ENCODE measurements around the gene GNMT.
A peak's percentile ranks its signal among the peaks of the same experiment; 100 is the strongest.

Gene GNMT

DNA sequence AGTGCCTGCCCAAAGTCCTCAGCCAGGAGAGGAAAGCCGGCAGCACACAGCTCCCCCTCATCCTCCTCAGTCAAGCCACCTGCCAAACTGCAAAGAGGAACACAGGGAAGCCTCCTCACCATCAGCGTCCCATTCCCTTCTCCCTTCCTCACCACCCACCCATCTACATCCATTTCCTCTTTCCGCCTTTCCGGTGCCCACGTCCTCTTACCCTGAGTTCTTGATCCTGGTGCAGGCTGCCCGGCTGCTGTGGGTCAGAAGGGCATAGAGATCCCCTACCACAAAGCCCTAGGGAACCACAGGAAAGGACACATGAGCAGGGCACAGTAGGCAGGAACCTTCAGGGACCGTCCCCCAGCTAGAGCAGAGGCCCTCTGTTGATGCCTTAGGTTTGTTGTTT lies 6.0 kb downstream of the GNMT start:
- H3K27ac ChIP-seq (ENCODE audit: insufficient read depth in 1 of 2, low read depth in 1 of 2, low read length in 2 of 2, poor library complexity in 1 of 2, severe bottlenecking in 2 of 2): no peak overlapping the region
- no peaks in the 10 kb centered on the region for H3K9me3 ChIP-seq (ENCODE audit: control extremely low read depth in 1 of 5, control insufficient read depth in 4 of 5, insufficient read depth in 2 of 5, low read depth in 1 of 5, low read length in 4 of 5)
- DNase-seq: no peak
- H3K36me3 ChIP-seq (ENCODE audit: control insufficient read depth in 4 of 4, insufficient read depth in 4 of 4, low read length in 3 of 4): peaks cover 8 to 69% (median 40%) of the 10 kb centered on the region in 4 experiments
- ChIA-PET CTCF (interaction anchor here (1.3 to 3.6 kb wide), 4 partner anchors 8 to 65 kb away, joined by 4 to 15 read pairs (median 6); partner anchors contain the start of gene PEX6), POLR2A (no interaction called here)
- no peak overlapping the region for H3K4me3 ChIP-seq (ENCODE audit: control insufficient read depth in 1 of 7, extremely low read depth in 1 of 7, insufficient read depth in 4 of 7, low read depth in 2 of 7, low read length in 6 of 7)
- WGBS (ENCODE audit: insufficient coverage): 88% methylated on average over 4 of the region's 7 CpGs
- H3K4me1 ChIP-seq (ENCODE audit: control extremely low read depth in 1 of 4, control insufficient read depth in 4 of 4, insufficient read depth in 4 of 4, low read length in 3 of 4): peaks cover 7 to 10% (median 8%) of the 10 kb centered on the region in 4 experiments
- H3K27me3 ChIP-seq (replicated peaks in 2 of 5; ENCODE audit: control insufficient read depth in 4 of 5, insufficient read depth in 5 of 5, low read length in 4 of 5): peaks cover 0 to 1% (median 0%) of the 10 kb centered on the region in 5 experiments

DNA sequence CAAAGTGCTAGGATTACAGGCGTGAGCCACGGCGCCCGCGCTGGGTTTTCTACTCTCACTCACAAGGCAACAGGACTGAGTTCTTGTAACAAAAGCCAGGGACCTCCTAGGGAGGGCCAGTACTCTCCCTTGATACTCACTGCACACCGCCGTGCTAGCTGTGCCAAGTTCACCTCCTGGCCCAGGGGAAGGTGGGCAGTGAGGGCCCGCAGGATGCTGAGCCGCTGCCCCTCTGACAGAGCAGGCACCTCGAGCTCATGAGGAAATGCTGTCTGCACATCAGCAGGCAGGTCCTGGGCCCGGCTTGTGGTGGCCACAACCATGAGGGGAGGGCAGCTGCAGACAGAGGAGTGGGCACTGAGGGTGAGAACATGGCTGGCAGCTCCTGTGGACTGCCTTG lies 6.7 kb downstream of the GNMT start:
- Histone ChIP-seq H3K27ac (ENCODE audit: insufficient read depth in 1 of 2, low read depth in 1 of 2, low read length in 2 of 2, poor library complexity in 1 of 2, severe bottlenecking in 2 of 2) (no peak overlapping the region), H3K27me3 (replicated peaks in 2 of 5; ENCODE audit: control insufficient read depth in 4 of 5, insufficient read depth in 5 of 5, low read length in 4 of 5) (no peaks in the 10 kb centered on the region), H3K36me3 (ENCODE audit: control insufficient read depth in 4 of 4, insufficient read depth in 4 of 4, low read length in 3 of 4) (peaks cover 8 to 69% (median 38%) of the 10 kb centered on the region in 4 experiments), H3K4me1 (ENCODE audit: control extremely low read depth in 1 of 4, control insufficient read depth in 4 of 4, insufficient read depth in 4 of 4, low read length in 3 of 4) (peaks cover 7 to 16% (median 11%) of the 10 kb centered on the region in 4 experiments), H3K4me3 (ENCODE audit: control insufficient read depth in 1 of 7, extremely low read depth in 1 of 7, insufficient read depth in 4 of 7, low read depth in 2 of 7, low read length in 6 of 7) (no peak overlapping the region), H3K9me3 (ENCODE audit: control extremely low read depth in 1 of 5, control insufficient read depth in 4 of 5, insufficient read depth in 2 of 5, low read depth in 1 of 5, low read length in 4 of 5) (no peaks in the 10 kb centered on the region)
- ChIA-PET POLR2A (no interaction called here), CTCF (interaction anchor here (1.3 kb wide), 1 partner anchor 44 kb away, joined by 4 read pairs; no protein-coding TSS in a partner anchor)
- WGBS (ENCODE audit: insufficient coverage): 97% methylated on average over 11 of the region's 11 CpGs
- no peak for DNase-seq

DNA sequence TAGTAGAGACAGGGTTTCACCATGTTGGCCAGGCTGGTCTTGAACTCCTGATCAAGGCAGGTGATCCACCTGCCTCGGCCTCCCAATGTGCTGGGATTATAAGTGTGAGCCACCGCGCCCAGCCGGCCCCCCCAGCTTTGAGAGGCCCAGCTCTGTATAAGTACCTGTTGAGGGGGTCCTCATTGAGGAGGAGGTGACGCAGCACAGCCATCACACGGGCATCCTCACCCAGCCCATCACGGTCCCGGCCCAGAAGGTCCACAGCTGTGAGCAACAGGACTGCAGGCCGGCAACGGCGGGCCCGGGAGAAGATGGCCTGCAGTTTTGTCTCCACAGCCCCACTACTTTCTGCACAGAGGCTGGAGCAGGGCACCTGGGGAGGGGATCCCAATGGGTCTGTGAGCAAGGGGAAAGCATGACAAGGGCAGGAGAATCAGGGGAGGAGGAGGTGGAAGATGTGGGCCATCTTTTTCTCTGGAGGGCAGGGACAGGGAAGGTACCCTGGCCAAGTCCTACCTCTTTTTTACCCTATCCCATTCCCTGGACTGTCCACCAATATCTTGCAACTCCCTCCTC lies 7.7 kb downstream of the GNMT start:
- H3K27ac ChIP-seq (ENCODE audit: insufficient read depth in 1 of 2, low read depth in 1 of 2, low read length in 2 of 2, poor library complexity in 1 of 2, severe bottlenecking in 2 of 2): no peak overlapping the region
- 94% methylated on average over 3 of the region's 12 CpGs for WGBS (ENCODE audit: insufficient coverage)
- H3K4me1 ChIP-seq (ENCODE audit: control extremely low read depth in 1 of 4, control insufficient read depth in 4 of 4, insufficient read depth in 4 of 4, low read length in 3 of 4): peaks cover 7 to 16% (median 11%) of the 10 kb centered on the region in 4 experiments
- H3K9me3 ChIP-seq (ENCODE audit: control extremely low read depth in 1 of 5, control insufficient read depth in 4 of 5, insufficient read depth in 2 of 5, low read depth in 1 of 5, low read length in 4 of 5): no peaks in the 10 kb centered on the region
- H3K27me3 ChIP-seq (replicated peaks in 2 of 5; ENCODE audit: control insufficient read depth in 4 of 5, insufficient read depth in 5 of 5, low read length in 4 of 5): no peaks in the 10 kb centered on the region
- no peak overlapping the region for H3K4me3 ChIP-seq (ENCODE audit: control insufficient read depth in 1 of 7, extremely low read depth in 1 of 7, insufficient read depth in 4 of 7, low read depth in 2 of 7, low read length in 6 of 7)
- H3K36me3 ChIP-seq (ENCODE audit: control insufficient read depth in 4 of 4, insufficient read depth in 4 of 4, low read length in 3 of 4): peaks cover 5 to 64% (median 38%) of the 10 kb centered on the region in 4 experiments
- ChIA-PET POLR2A (no interaction called here), CTCF (no interaction called here)
- DNase-seq: no peak

DNA sequence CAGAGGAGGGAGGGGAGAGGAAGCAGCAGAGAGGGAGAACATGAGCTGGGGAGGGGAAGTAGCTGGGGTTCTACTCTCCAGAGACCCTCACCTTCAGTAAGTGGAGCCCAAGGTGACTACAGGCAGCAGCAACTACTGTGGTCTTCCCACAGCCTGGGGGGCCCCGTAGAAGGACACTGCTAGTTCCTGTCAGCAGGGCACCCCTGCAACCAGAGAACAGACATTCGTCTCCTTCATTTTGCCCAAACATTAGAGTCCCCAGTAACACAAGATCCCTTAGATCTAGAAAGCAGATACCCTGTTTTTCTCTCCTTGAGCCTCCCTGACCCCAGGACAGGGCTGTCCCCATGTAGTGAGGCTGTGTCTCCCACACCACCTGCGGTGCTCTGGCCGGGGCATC lies 8.2 kb downstream of the GNMT start:
- Histone ChIP-seq H3K36me3 (ENCODE audit: control insufficient read depth in 4 of 4, insufficient read depth in 4 of 4, low read length in 3 of 4) (peaks cover 5 to 64% (median 37%) of the 10 kb centered on the region in 4 experiments), H3K27ac (ENCODE audit: insufficient read depth in 1 of 2, low read depth in 1 of 2, low read length in 2 of 2, poor library complexity in 1 of 2, severe bottlenecking in 2 of 2) (no peak overlapping the region), H3K4me1 (ENCODE audit: control extremely low read depth in 1 of 4, control insufficient read depth in 4 of 4, insufficient read depth in 4 of 4, low read length in 3 of 4) (peaks cover 7 to 16% (median 11%) of the 10 kb centered on the region in 4 experiments), H3K9me3 (ENCODE audit: control extremely low read depth in 1 of 5, control insufficient read depth in 4 of 5, insufficient read depth in 2 of 5, low read depth in 1 of 5, low read length in 4 of 5) (no peaks in the 10 kb centered on the region), H3K27me3 (replicated peaks in 2 of 5; ENCODE audit: control insufficient read depth in 4 of 5, insufficient read depth in 5 of 5, low read length in 4 of 5) (no peaks in the 10 kb centered on the region), H3K4me3 (ENCODE audit: control insufficient read depth in 1 of 7, extremely low read depth in 1 of 7, insufficient read depth in 4 of 7, low read depth in 2 of 7, low read length in 6 of 7) (no peak overlapping the region)
- CTCF ChIA-PET: no interaction called here
- DNase-seq: no peak
- 77% methylated on average over 3 of the region's 4 CpGs for WGBS (ENCODE audit: insufficient coverage)
- POLR2A ChIA-PET: interaction anchor here (0.6 kb wide), 1 partner anchor 16 kb away, joined by 5 read pairs; no protein-coding TSS in a partner anchor

DNA sequence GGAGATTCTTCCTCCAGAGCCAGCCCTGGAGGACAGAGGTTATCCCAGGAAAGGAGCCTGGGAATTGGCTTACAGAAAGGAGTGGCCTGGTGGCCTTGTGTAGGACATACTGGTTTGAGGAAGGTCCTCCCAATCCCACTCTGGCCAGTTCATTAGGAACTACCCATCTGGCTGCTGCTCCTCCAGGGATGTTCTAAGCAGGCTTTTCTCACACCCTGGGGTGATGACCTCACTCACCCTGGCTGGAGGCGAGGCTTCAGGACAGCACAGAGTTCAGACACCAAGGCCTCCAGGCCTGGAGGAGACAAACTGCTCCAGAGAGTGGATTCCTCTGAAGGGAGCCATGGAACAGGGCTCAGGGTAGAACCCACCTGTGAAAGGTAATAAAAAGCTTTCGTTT lies 8.9 kb downstream of the GNMT start:
- no peak overlapping the region for H3K27ac ChIP-seq (ENCODE audit: insufficient read depth in 1 of 2, low read depth in 1 of 2, low read length in 2 of 2, poor library complexity in 1 of 2, severe bottlenecking in 2 of 2)
- H3K4me3 ChIP-seq (ENCODE audit: control insufficient read depth in 1 of 7, extremely low read depth in 1 of 7, insufficient read depth in 4 of 7, low read depth in 2 of 7, low read length in 6 of 7): no peak overlapping the region
- no peaks in the 10 kb centered on the region for H3K9me3 ChIP-seq (ENCODE audit: control extremely low read depth in 1 of 5, control insufficient read depth in 4 of 5, insufficient read depth in 2 of 5, low read depth in 1 of 5, low read length in 4 of 5)
- peaks cover 7 to 16% (median 11%) of the 10 kb centered on the region in 4 experiments for H3K4me1 ChIP-seq (ENCODE audit: control extremely low read depth in 1 of 4, control insufficient read depth in 4 of 4, insufficient read depth in 4 of 4, low read length in 3 of 4)
- CTCF ChIA-PET: no interaction called here
- no peak for DNase-seq
- POLR2A ChIA-PET: no interaction called here
- 100% methylated on average over 2 of the region's 2 CpGs for WGBS (ENCODE audit: insufficient coverage)
- H3K27me3 ChIP-seq (replicated peaks in 2 of 5; ENCODE audit: control insufficient read depth in 4 of 5, insufficient read depth in 5 of 5, low read length in 4 of 5): no peaks in the 10 kb centered on the region
- H3K36me3 ChIP-seq (ENCODE audit: control insufficient read depth in 4 of 4, insufficient read depth in 4 of 4, low read length in 3 of 4): peaks cover 5 to 63% (median 37%) of the 10 kb centered on the region in 4 experiments

DNA sequence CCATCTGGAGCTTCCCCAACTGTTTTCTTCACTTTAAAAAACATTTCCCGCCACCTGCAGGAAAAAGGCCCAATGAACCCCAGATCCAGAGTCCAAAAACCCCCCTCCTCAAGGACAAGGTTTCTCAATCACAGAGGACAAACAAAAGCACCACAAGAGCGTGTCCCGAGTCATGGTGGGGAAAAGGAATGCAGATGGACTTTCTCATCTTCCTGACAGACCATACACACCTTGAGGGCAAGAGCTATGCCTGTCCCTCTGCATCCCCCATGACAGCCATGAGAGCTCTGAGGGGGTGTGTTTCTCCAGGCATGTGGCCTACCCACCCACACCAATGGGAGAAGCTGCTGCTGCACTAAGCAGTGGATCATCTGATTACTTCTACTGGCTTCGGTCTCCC lies 9.4 kb downstream of the GNMT start:
- DNase-seq: no peak
- no peaks in the 10 kb centered on the region for H3K27me3 ChIP-seq (replicated peaks in 2 of 5; ENCODE audit: control insufficient read depth in 4 of 5, insufficient read depth in 5 of 5, low read length in 4 of 5)
- no peak overlapping the region for H3K27ac ChIP-seq (ENCODE audit: insufficient read depth in 1 of 2, low read depth in 1 of 2, low read length in 2 of 2, poor library complexity in 1 of 2, severe bottlenecking in 2 of 2)
- peaks cover 7 to 16% (median 11%) of the 10 kb centered on the region in 4 experiments for H3K4me1 ChIP-seq (ENCODE audit: control extremely low read depth in 1 of 4, control insufficient read depth in 4 of 4, insufficient read depth in 4 of 4, low read length in 3 of 4)
- no peak overlapping the region for H3K4me3 ChIP-seq (ENCODE audit: control insufficient read depth in 1 of 7, extremely low read depth in 1 of 7, insufficient read depth in 4 of 7, low read depth in 2 of 7, low read length in 6 of 7)
- WGBS (ENCODE audit: insufficient coverage): no CpG with 5 or more reads among the region's 4 CpGs
- H3K9me3 ChIP-seq (ENCODE audit: control extremely low read depth in 1 of 5, control insufficient read depth in 4 of 5, insufficient read depth in 2 of 5, low read depth in 1 of 5, low read length in 4 of 5): no peaks in the 10 kb centered on the region
- H3K36me3 ChIP-seq (ENCODE audit: control insufficient read depth in 4 of 4, insufficient read depth in 4 of 4, low read length in 3 of 4): peaks cover 5 to 60% (median 35%) of the 10 kb centered on the region in 4 experiments
- ChIA-PET POLR2A (interaction anchor here (0.8 kb wide), 1 partner anchor 9 kb away, joined by 3 read pairs; the partner anchor contains the start of gene PEX6), CTCF (interaction anchor here (2.3 kb wide), 1 partner anchor 9 kb away, joined by 7 read pairs; no protein-coding TSS in a partner anchor)

DNA sequence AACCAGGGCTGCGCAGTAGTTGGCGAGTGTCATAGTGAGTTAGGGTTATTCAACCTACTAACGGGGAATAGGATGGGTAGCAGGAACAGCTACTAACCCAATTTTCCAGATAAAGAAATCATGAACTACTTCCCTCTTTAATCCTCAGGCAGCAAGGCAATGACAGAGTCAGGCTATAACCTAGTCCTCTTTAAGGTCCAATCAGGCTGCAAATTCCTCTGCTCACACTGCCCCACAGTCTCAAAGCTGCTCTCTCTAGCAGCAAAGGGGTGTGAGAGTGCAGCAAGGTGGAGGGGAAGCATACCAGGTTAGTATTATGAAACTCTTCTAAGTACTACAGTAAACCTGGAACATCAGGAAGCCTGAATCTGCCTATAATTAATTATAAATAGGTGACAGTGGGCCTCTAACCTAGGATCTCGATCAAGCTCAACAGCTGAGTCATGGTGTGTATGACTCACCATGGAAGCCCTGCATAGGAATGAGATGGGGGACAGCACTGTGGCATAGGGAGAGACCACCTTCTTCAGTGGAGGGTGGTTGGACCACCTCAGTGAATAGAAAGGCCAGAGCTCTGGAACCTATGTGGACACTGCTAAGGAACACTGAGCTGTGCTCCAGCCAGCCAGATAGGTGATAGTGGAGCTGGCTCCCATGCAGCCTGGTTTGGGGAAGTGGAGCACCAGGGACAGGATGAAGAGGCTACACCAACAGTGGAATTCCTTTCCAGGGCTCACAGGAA lies 10.5 kb downstream of the GNMT start:
- POLR2A ChIA-PET: interaction anchor here (0.8 kb wide), 1 partner anchor 8 kb away, joined by 3 read pairs; the partner anchor contains the start of gene PEX6
- WGBS (ENCODE audit: insufficient coverage): 0% methylated on average over 1 of the region's 4 CpGs
- Histone ChIP-seq H3K4me3 (ENCODE audit: control insufficient read depth in 1 of 7, extremely low read depth in 1 of 7, insufficient read depth in 4 of 7, low read depth in 2 of 7, low read length in 6 of 7) (peak overlapping the region in 1 of 7 experiments; percentile 29), H3K4me1 (ENCODE audit: control extremely low read depth in 1 of 4, control insufficient read depth in 4 of 4, insufficient read depth in 4 of 4, low read length in 3 of 4) (peaks cover 7 to 16% (median 11%) of the 10 kb centered on the region in 4 experiments), H3K27ac (ENCODE audit: insufficient read depth in 1 of 2, low read depth in 1 of 2, low read length in 2 of 2, poor library complexity in 1 of 2, severe bottlenecking in 2 of 2) (no peak overlapping the region), H3K27me3 (replicated peaks in 2 of 5; ENCODE audit: control insufficient read depth in 4 of 5, insufficient read depth in 5 of 5, low read length in 4 of 5) (no peaks in the 10 kb centered on the region), H3K9me3 (ENCODE audit: control extremely low read depth in 1 of 5, control insufficient read depth in 4 of 5, insufficient read depth in 2 of 5, low read depth in 1 of 5, low read length in 4 of 5) (no peaks in the 10 kb centered on the region), H3K36me3 (ENCODE audit: control insufficient read depth in 4 of 4, insufficient read depth in 4 of 4, low read length in 3 of 4) (peaks cover 5 to 49% (median 31%) of the 10 kb centered on the region in 4 experiments)
- CTCF ChIA-PET: interaction anchor here (1.5 to 2.3 kb wide), 2 partner anchors 10 to 45 kb away, joined by 4 to 7 read pairs; no protein-coding TSS in a partner anchor
- DNase-seq: peak; percentile 52 to 85 (median 81)

Data from common myeloid progenitor, CD34-positive (primary cell).